Measurements from ENCODE around the gene SELPLG. TPM values are rescaled to one million over a fixed set of nuclear protein-coding genes. Genes with fewer than 3 reads are reported as not detected.
"Not testable (repeated sequence)": the region's sequence is repeated elsewhere in the genome, so short reads cannot be mapped to it uniquely, and the experiment has no call there.

Gene SELPLG
- total RNA-seq, 1 experiment from 2014 or later, result 1.7 TPM

DNA sequence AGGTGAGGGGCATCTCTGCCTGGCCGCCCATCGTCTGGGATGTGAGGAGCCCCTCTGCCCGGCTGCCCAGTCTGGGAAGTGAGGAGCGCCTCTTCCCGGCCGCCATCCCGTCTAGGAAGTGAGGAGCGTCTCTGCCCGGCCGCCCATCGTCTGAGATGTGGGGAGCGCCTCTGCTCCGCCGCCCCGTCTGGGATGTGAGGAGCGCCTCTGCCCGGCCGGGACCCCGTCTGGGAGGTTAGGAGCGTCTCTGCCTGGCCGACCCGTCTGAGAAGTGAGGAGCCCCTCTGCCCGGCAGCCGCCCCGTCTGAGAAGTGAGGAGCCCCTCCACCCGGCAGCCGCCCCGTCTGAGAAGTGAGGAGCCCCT is 22.1 kb upstream of the SELPLG start:
- DNase-seq (ENCODE audit: low read depth), result not testable (repeated sequence)

DNA sequence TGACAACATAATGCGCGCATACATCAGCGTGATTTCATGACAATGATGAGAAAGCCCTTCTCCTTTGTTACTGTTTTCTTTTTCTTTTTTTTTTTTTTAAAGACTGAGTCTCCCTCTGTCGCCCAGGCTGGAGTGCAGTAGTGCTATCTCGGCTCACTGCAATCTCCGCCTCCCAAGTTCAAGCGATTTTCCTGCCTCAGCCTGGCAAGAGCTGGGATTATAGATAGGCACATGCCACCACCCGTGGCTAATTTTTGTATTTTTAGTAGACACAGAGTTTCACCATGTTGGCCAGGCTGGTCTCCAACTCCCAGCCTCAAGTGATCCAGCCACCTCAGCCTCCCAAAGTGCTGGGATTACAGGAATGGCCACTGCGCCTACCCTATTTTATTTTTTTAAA is 20.9 kb upstream of the SELPLG start:
- not testable (repeated sequence) for DNase-seq (ENCODE audit: low read depth)

DNA sequence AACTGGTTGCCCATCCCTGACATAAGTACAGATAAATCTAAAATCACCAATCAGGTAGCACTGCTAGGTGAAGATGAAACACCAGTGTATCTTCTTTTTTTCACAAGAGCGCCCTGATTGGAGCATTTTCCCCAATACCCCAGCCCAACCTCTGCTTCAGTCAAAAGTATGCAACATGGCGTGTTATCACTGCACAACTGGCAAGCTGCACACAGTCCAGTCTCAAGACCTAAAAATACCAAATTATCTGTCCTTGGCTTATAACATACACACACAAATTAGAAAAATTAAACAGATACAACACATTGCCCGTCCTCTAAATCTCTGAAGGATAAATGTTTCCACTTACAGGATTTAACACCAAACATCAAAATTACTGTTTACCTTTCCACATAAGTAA is 20.2 kb upstream of the SELPLG start:
- DNase-seq (ENCODE audit: low read depth), result no peak

DNA sequence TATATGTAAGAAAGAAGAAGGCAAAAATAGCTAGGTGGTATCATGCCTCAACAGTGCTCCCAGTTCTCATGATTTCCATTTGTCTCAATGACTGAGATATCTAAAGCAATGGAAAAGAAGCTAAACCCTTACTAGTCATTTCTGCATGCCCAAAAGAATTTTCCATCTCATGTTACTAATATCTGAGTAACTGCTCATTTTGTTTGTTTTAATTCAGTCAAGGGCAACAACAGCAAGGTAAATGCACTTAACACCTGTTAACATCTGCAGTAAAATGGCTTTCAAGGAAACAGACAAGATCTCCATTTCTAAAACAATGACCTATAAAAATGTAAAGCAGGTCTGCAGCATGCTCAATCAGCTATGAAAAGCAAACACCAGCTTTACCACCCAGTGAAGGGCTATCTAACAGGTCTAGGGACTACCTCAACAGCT is 19.4 kb upstream of the SELPLG start:
- no peak for DNase-seq (ENCODE audit: low read depth)

DNA sequence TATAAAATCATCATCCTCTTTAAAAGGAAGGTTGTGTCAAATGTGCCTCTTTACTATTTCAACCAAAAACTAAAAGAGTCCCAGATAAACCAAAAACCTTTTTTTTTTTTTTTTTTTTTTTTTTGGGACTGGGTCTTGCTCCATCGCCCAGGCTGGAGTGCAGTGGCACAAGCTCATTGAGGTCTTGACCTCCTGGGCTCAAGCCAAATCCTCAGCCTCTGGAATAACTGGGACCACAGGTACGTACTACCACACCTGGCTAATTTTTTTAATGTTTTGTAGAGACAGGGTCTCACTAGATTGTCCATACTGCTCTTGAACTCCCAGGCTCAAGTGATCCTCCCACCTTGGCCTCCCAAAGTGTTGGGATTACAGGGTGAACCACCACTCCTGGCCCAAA is 16.4 kb upstream of the SELPLG start:
- DNase-seq (ENCODE audit: low read depth), result no peak

DNA sequence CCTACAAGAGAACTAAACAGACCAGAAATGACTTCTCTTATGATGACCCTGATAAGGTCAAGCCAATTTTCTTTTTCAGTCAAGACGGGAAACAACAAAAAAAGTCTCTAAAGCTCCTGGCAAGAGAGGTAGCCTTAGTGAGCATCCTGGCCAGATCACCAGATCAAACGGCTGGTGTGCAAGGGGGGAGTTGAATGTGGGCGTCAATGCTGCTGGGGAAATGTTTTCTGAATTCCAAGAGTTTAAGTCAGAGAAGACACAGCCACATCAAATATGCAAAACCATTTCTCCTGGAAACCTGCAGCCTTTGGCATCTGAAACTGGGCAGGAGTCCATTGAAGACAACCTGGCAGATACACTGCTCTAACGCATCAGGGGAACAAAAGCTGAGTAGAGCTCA is 16.0 kb upstream of the SELPLG start:
- DNase-seq (ENCODE audit: low read depth), result peak; percentile 92

DNA sequence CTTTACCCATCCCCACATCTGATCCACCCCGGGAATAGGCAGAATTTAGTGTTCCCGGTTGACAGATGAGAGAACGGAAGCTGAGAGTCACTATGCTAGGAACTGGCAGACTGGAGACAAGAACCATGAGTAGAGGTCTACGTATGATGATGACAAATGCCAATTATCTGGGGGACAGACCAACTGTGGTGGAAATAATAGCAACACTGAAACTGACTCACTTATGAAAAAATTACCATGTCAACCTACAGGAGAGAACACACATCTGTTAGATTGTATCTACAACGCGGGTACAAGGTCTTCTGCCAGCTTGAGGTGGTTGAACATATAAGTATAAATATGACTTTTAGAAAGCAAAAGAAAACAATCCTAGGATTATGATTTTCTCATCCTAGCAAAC is 15.4 kb upstream of the SELPLG start:
- DNase-seq (ENCODE audit: low read depth), result peak; percentile 82

DNA sequence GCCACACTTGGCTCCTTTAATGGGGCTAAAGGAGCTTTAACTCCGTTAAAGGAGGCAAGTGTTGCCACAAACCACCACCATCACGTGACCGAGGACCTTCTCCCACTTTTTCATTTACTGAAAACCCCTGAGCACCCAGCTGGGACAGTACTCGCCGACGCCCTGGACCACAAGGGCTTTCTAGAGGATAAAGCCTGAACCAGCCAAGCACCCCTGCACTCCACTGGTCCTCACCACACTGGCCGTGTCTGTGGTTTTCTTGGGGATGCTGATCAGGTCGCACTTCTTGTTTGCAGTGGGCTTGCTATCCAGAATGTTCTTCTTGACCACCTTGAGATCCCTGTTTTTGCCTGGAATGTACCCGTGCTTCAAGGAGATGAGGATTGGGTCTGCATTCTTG is 14.7 kb upstream of the SELPLG start:
- DNase-seq (ENCODE audit: low read depth), result no peak

DNA sequence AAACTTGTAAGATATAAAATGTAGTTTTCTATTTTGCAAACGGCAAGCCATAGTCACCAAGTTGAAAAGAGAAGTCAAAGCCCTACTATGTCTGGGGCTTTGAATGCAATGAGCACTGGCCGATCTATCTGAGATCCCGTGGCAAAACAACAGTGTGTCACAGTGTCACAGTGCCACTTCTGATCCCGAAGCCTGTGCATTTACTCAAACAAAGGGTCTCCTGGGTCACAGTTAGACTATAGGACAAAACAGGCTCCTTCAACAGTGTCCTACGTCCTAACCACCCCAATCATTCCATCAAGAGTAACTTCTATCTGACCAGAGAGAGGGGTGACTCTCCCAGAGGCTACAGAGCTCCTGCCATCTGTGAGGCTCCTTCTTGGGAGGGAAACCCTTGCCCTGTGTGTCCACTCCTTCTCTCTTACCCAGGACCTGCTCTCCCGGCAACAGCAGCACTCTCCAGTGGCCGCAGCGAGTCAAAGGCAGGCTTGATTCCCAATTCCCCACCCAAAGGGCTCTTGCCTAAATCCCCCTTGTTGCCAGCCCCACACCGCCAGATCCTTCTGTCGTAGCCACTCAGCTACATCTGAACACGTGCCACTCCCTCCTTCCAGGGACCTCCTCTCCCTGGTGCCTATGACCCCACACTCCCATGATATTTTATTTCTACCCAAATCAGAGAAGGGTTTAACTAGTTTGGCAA is 14.0 kb upstream of the SELPLG start:
- no peak for DNase-seq (ENCODE audit: low read depth)

DNA sequence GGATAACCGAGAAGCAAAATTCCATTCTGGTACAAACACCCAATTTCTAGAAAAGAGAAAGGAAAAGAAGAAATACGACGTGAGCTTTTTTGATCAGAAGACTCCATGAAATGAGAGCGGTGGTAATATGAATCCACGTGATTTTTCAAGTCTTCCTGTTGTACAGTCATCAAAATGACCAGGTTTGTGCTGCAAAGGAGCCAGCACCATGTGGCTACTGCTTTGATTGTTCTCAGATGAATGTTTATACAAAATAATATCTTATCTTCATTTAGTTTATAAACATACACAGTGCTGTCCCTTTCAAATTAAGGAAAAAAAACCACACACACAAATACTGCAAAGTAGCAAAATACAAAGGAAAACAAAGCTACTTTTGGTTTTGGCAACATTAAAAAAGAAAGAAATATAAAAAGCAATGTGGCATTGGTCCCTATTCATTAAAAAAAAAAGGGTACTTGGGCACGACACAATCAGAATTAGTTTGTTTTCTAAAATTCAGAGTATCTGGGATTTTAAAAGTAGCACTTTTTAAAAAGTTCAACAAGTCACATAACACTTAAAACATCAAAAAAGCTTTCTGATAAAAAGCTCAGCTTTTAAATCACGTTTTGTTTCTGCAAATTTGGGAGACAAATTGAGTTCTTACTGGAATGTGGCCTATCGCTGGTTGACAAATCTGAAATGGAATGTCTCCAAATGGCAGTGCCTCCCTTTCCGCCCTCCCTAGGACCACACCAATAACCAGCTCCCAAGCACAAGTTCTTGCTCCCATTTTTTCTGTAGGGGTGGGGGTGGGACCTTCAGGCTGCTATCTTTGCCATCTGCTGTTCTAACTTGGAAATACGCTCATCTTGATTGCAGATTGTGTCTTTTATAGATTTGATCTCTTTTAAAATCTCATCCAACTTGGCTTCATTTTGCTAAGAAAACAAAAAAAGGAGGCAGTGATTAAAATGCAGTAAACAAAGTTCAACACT is 13.2 kb upstream of the SELPLG start:
- DNase-seq (ENCODE audit: low read depth), result no peak

DNA sequence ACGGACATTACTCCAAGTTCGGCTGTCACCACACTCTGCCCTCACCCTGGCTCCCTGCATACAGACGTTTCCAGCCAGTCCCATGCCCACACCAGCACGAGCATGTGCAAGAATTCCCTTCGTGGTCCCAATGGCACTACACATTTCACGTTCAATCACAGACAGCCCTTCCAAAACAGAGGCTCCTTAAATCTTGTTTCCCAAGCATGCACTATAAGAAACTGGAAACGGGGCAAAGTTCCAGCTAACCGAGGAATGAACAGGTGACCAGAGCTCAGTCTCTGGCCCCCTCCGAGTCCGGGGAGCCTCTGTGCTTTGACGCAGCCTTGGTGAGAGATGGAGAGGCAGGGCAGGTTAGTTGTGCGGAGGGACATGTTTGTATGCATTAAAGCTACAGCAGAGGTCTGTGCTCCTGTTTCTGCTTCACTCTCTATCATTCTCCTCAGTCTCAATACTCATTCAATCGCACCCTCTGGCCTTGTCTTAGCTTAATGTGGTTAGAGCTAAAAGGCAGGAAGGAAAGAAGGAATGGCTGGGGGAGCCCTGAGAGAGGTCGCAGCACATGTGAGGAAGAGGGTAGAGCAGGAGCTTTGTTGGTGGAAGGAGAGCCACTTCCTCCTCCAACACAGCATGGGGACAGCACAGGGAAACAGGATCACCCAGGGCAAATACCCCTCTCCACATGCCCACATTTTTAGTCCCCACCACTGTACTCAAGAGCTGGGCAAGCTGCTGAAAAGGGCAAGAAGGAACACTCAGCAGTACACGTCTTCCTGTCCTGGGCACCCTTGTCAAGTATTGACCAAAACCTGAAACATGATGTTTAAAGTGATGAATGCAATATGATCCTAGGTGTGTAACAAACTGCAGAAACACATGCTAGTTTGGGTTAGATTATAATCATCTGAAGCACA is 12.2 kb upstream of the SELPLG start:
- DNase-seq (ENCODE audit: low read depth), result no peak

DNA sequence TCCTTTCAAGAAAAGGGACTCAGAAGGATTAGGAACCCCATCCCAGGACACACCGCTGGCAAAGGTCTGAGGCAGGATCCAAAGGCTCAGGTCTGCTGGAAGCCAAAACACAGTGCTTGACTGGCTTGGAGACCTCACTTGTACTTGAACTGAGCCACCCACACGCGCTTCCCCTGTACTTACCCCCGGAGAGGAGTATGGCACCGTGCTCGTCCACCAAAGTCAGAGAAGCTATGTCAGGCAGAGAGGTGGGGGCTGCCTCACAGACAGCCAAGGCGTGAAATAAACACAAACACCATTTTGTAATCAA is 11.1 kb upstream of the SELPLG start:
- no peak for DNase-seq (ENCODE audit: low read depth)

DNA sequence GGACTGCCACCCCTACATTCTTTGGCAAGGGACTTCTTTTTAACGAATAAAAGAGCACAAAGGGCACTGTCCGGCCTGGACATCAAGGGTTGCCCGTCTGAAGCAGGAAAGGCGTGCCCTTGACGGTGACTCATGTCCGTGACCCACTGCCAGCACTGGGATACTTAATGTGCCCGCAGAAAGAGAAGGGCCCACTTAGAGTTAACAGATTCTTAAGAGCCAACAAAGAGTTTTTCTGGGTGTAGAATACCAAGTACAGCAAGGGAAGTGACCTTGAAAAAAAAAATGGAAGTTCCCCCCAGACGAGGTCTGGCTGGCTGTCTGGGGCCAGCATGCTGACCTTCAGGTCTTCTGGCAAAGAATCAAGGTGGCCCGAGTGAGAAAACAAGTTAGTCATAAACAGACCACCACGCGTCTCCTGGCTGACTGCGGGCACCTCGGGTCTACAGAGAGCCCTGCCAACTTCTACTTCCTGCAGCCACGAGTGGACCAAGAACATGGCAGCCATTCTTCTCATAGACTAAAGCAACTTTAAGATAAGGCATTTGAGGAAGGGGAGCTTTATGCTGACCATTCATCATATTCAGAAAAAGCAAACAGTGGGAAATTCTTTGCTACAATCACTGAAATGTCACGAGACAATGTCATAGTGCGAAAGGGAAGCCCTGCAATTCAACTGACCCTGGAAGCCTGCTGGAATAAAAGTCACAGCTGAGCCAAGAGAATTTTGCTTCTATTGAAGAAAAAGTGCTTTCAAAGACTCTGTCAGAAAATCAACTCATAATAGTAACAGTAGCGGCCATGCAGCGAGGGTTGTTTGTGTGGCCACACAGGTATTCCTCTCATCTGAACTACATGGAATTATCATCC is 10.5 kb upstream of the SELPLG start:
- peak; percentile 89 for DNase-seq (ENCODE audit: low read depth)

DNA sequence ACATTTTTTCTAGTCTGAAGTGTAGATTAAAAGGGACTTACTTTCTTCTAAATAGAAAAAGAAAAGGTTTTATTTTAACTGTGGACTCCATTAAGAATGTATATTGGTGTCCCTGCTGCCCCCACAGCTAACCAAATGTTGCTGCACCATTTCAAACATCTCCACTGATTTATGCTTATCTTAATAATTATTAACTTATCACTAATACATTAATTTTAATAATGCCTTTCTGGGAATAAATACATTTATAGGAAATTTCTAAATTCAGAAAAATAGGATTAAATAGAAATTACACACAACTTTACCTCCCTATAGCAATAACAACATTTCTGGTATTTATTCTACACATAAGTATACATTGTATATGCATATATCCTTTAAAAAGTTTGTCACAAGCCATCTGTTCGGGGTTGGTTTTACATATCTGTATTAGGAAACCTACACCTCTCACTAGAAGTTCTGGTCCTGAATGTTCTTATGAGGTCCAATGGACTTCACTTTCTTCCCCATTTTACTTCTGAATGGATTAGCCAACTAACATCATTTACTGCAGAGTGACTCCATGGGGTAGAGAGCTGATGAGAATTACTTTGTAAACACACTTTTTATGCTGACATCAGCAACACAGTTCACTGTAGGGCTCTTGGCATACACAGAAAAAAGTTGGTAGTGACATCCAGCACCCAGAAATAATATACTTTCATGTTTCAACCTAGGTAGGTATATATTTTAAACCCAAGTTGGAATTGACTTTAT is 9.4 kb upstream of the SELPLG start:
- no peak for DNase-seq (ENCODE audit: low read depth)

DNA sequence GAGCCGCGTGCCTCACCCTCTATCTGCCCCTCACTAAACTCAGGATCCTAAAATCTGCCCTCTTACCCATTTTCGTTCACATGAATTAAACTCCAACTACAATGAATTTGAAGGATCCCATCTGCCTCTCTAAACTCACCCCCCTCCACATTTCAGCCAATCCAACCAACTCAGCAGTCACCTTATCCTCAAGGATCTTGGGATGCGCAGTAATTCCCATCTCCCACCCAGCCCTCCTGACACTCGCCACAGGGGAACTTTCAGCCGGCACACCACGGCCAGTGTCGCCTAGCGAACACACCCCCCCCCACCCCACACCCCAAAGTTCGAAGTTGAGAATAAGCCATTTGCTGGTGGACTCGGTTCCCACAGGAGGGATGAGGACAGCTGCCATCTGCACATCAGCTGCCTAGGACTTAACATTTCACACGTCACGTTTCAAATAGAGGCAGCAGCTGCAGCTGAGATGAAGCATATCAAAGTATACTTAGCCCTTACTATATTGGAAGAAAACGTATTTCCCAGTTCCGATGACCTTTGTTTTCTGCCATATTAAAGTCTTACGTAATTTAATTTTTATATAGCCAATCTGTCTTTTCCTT is 8.7 kb upstream of the SELPLG start:
- DNase-seq (ENCODE audit: low read depth), result no peak

DNA sequence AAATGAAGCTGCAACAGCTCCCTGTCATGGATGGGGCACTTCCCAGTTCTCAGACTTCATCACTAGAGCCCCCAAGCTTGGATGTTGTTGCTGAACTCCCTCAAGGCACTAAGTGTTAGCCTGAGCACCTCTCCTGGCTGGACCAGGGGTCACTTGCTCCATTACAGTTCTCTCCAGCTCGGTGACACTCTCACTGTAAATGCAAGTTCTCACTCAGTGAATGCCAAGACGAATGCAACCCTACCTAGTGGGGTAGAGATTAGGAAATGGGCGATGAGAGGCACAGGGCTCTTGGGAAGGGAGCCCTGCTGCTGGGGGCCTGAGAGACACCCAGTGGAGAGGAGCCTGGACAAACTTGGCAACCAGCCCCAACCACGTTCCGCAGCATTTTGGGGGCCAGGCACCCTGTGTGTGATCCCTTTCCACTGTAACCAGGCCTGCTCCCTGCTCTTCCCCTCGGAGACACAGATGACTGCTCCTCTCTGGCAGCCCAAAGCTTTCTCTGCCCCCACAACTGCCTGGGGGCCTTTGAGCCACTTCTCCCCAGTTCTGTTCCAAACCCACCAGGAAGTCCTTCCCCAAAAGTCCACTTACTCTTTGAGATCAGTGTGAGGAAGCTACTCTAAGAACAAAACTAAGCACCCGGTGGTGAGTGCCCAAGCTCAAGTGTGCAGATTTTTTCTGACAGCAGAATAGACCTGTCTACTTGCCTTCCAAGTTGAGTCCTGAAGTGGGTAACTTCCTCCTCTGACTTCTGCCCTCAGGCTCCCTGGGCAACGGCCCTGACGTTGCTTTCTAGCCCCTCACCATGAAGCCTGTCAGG is 8.0 kb upstream of the SELPLG start:
- DNase-seq (ENCODE audit: low read depth), result peak; percentile 29

DNA sequence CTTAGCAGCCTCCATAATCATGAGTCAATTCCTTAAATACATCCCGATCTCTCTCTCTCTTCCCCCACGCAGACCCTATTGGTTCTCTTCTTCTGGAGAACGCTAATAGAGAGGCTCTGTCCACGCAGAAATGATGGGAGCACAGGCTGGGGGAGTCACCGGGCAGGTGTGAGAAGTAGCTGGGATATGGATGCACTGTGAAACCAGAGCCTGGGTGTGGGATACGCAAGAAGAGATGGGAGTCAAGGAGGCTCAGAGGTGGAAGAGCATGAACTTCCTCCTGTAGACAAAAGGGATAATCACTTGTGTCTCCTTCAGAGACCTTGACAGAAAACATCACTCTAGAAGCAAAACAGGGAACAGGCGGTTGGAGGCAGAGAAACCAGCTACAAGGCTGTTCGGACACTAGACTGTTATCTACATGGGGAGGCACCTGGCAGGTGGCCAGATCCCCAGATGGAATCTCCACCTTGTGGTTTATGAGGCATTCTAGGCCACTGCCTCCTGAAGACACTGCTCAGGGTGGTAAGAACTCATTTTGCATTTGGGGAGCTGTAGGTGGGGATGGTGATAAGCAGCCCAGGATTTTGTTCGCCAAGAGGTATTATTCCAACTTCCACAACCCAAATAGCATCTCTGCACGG is 7.2 kb upstream of the SELPLG start:
- DNase-seq (ENCODE audit: low read depth), result peak; percentile 63

DNA sequence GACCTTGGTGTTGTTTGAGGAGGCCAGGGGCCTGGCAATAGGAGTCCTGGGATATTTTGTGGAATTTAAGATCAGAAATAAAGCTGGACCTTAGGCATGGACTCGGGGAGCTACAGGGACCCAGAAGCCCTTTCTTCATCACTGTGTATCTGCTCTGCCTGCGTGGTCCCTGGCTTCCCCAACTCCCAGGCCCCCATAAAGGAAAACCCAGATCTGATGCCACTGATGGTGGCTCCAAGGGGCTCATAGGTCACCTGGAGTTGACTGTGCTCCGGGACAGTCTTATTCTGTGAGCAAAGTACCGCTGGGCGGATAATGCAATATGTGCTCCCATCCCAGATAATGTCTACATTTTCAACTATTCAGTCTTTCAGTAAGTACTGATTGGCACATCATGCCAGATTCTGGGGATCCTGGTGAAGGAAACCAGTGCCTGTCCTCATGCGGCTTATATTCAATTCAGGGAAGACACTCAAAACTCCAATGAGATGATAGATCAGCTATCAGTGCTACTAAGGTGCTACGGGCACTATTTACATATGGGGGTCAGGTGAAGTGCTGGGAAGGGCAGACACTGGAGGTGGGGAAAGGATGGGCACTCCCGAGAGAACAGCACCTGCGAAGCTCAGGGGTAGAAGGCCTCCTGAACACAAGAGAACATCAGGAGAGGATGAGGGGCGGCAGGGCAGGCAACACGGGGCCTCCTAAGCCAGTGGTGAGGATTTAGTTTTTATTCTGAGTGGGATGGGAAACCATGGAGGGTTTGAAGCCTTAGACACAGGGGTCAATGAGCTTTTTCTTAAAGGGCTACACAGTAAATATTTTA is 5.5 kb upstream of the SELPLG start:
- DNase-seq (ENCODE audit: low read depth), result no peak
